Caco-2 (cell line): ENCODE data around the gene CDKN3. TPM values are rescaled to one million over a fixed set of nuclear protein-coding genes. Genes with fewer than 3 reads are reported as not detected.

Experiments used
- BruUV-seq: library from RNA; stranded (reverse); fragments of 400-500 nt; replicated peaks from 2 replicates; lab custom pipeline; 2021; lab: Mats Ljungman, UMichigan
- CTCF ChIA-PET: fragments of 300-600 bp; sonication (Branson Sonifier 250); formaldehyde crosslinking; loops from one replicate; lab custom pipeline; 2022; ENCODE audit warnings: antibody characterized with exemption; lab: Charles Lee
- POLR2A ChIA-PET: fragments of 300-600 bp; sonication (Branson Sonifier 250); formaldehyde crosslinking; loops from one replicate; lab custom pipeline; 2022; ENCODE audit warnings: antibody characterized with exemption; lab: Charles Lee
- DNase-seq, 2 experiments: peaks; one replicate each; pipeline versions ENCODE4 v3.0.0 to v3.0.0-alpha.2; 2020 to 2022
- H3K27me3 ChIP-seq: replicated peaks from 2 replicates; pipeline ENCODE4 v1.6.0; 2011; ENCODE audit warnings: low read length; ENCODE audit not compliant: control insufficient read depth, insufficient read depth
- H3K36me3 ChIP-seq: 2 replicates; pipeline ENCODE4 v1.5.1; 2011; ENCODE audit warnings: low read length; ENCODE audit not compliant: control insufficient read depth, insufficient read depth
- H3K4me1 ChIP-seq: fragments of 250-450 bp; sonication (Bioruptor Pico); 2 replicates; pipeline ENCODE4 v1.5.1; 2020; ENCODE audit warnings: mild to moderate bottlenecking
- H3K4me3 ChIP-seq: 2 replicates; pipeline ENCODE4 v1.5.1; 2011; ENCODE audit warnings: low read depth, mild to moderate bottlenecking, control low read depth, low read length
- H3K9me3 ChIP-seq: fragments of 250-450 bp; sonication (Bioruptor Pico); 2 replicates; pipeline ENCODE4 v1.5.1; 2020; ENCODE audit warnings: mild to moderate bottlenecking, moderate library complexity
- H3K27ac Mint-ChIP-seq: one replicate; pipeline ENCODE4 v1.8.0; 2022; ENCODE audit warnings: mixed read lengths; ENCODE audit not compliant: unreplicated experiment
- H3K27me3 Mint-ChIP-seq: one replicate; pipeline ENCODE4 v1.8.0; 2022; ENCODE audit warnings: mixed read lengths; ENCODE audit not compliant: insufficient read depth, unreplicated experiment
- H3K36me3 Mint-ChIP-seq: one replicate; pipeline ENCODE4 v1.8.0; 2022; ENCODE audit warnings: mild to moderate bottlenecking, mixed read lengths; ENCODE audit not compliant: insufficient read depth, unreplicated experiment
- H3K4me1 Mint-ChIP-seq: one replicate; pipeline ENCODE4 v1.8.0; 2022; ENCODE audit warnings: low read depth, mixed read lengths; ENCODE audit not compliant: unreplicated experiment
- H3K4me3 Mint-ChIP-seq: one replicate; pipeline ENCODE4 v1.8.0; 2022; ENCODE audit warnings: mild to moderate bottlenecking, moderate library complexity, mixed read lengths; ENCODE audit not compliant: unreplicated experiment
- H3K9me3 Mint-ChIP-seq: one replicate; pipeline ENCODE4 v1.8.0; 2022; ENCODE audit warnings: mixed read lengths; ENCODE audit not compliant: unreplicated experiment
- intact Hi-C: fragments of 100-400 bp; cut with micrococcal nuclease; formaldehyde crosslinking; loops from one replicate; pipeline ENCODE4 v1.10.0; 2022; ENCODE audit not compliant: unreplicated experiment
- total RNA-seq: library from RNA; stranded (reverse); gene quantifications from 2 replicates; pipeline ENCODE4 v1.2.3, GENCODE V29; 2022
- TF ChIP-seq, protein P1 (sequence below), 2 experiments: fragments of 200-600 bp in 1 of 2; IDR thresholded peaks; 1 replicate in 1 of 2; 2 replicates in 1 of 2; pipeline versions ENCODE4 v1.5.1 to v1.8.0; 2011 to 2022; ENCODE audit warnings: antibody characterized with exemption in 1 of 2, control low read depth in 1 of 2, inconsistent platforms in 1 of 2, low read depth in 1 of 2, low read length in 1 of 2, mild to moderate bottlenecking in 1 of 2, moderate library complexity in 1 of 2; ENCODE audit not compliant: insufficient read depth in 1 of 2, severe bottlenecking in 1 of 2, unreplicated experiment in 1 of 2

CDKN3 gene
- total RNA-seq, 1 experiment from 2014 or later: 83.0 TPM

DNA sequence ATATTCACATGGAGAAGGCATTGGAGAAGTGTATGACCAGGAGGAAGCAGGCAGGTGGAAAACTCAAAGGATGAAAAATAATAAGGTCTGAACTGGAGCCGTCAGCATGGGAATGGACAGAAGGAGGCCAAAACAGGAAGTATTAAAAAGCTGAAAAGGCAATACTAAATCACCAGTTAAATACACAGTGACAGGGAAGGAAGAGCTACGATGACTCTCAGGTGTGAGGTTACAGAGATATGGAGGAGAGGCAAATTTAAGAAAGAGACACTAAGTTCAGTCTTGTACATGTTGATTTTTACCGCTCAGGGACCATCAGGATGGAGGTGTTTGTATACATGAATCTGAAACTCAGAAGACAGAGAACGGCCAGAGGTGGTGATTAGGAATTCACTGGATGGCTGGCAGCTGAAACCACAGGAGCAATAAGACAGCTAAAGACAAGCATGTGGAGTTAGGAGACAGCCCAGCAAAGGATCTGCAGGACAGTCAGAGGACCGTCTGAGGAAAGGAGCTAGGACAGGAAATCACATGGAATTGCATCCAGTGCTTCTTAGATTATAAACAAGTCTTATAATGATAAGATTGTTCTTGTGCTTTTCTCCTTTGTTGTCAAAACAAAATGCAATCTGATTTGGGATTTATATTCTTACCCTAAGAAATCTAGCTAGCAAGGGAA is 33.9 kb upstream of the CDKN3 start:
- peaks cover 7% of the 10 kb centered on the region for H3K9me3 Mint-ChIP-seq
- H3K4me3 ChIP-seq: no peak overlapping the region
- H3K36me3 ChIP-seq: no peaks in the 10 kb centered on the region
- no TSS peak for BruUV-seq
- intact Hi-C loops: no loop called here
- peaks cover 6% of the 10 kb centered on the region; the same call in 1 of the 2 replicates for H3K4me1 ChIP-seq
- no peak overlapping the region for H3K27ac Mint-ChIP-seq
- TF ChIP-seq, protein P1, sequence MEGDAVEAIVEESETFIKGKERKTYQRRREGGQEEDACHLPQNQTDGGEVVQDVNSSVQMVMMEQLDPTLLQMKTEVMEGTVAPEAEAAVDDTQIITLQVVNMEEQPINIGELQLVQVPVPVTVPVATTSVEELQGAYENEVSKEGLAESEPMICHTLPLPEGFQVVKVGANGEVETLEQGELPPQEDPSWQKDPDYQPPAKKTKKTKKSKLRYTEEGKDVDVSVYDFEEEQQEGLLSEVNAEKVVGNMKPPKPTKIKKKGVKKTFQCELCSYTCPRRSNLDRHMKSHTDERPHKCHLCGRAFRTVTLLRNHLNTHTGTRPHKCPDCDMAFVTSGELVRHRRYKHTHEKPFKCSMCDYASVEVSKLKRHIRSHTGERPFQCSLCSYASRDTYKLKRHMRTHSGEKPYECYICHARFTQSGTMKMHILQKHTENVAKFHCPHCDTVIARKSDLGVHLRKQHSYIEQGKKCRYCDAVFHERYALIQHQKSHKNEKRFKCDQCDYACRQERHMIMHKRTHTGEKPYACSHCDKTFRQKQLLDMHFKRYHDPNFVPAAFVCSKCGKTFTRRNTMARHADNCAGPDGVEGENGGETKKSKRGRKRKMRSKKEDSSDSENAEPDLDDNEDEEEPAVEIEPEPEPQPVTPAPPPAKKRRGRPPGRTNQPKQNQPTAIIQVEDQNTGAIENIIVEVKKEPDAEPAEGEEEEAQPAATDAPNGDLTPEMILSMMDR (IDR thresholded peaks at IDR 0.05; ENCODE audit: insufficient read depth in 1 of 2, low read depth in 1 of 2, low read length in 1 of 2, severe bottlenecking in 1 of 2, unreplicated experiment in 1 of 2): no peak
- no peak overlapping the region for H3K4me3 Mint-ChIP-seq
- no peaks in the 10 kb centered on the region for H3K9me3 ChIP-seq
- ChIA-PET POLR2A (interaction anchor here (0.5 kb wide), 1 partner anchor 1146 kb away, joined by 3 read pairs; no protein-coding TSS in a partner anchor), CTCF (interaction anchor here (0.7 to 1.0 kb wide), 2 partner anchors 12 to 58 kb away, joined by 3 read pairs; no protein-coding TSS in a partner anchor)
- no peaks in the 10 kb centered on the region for H3K27me3 Mint-ChIP-seq
- H3K36me3 Mint-ChIP-seq: no peaks in the 10 kb centered on the region
- DNase-seq: no peak
- H3K4me1 Mint-ChIP-seq: peaks cover 23% of the 10 kb centered on the region
- H3K27me3 ChIP-seq: no peaks in the 10 kb centered on the region

DNA sequence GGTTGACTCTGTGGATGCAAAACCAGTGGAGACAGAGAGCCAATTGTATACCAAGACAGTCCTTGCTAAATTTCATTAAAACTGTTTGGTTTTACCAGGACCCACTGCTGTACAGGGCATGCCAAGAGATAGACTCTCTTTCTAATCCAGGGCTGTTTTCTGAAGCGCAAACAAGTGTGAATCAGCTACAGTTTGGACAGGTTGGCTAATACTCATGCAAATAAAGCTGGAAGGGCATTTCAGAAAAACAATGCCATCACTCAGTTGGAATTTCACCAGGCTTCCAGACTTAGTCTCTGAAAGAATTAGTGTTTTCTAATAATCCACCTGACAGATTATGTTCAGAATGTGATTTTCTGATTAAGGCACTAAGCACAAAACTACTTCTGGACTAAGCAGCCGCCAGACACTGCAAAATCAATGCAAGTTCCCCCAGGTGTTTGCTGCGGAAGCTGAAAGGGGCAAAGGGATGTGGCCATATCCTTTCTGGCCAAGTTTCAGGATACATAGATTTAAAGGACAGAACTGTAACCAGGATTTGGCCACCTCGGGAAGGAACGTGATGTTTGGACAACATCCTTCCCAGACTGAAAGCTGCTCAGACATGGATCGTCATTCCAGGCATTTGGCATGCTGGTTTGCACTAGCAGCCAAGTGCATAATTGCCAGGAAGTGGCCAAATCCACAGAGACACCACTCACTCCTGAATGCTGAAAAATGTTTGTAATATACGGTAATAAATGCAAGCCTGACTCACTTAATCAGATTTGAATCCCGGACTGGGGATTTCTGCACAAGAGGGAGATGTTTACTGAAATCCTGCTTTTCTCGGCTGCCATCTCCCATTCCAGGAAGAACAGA is 32.0 kb upstream of the CDKN3 start:
- no peaks in the 10 kb centered on the region for H3K36me3 Mint-ChIP-seq
- ChIA-PET POLR2A (no interaction called here), CTCF (no interaction called here)
- intact Hi-C loops: no loop called here
- no peak for DNase-seq
- no peak overlapping the region for H3K4me3 Mint-ChIP-seq
- H3K9me3 Mint-ChIP-seq: peaks cover 7% of the 10 kb centered on the region
- no peaks in the 10 kb centered on the region for H3K27me3 ChIP-seq
- no peaks in the 10 kb centered on the region for H3K36me3 ChIP-seq
- H3K4me1 ChIP-seq: peaks cover 17% of the 10 kb centered on the region
- H3K27me3 Mint-ChIP-seq: no peaks in the 10 kb centered on the region
- H3K4me1 Mint-ChIP-seq: peaks cover 23% of the 10 kb centered on the region
- no TSS peak for BruUV-seq
- TF ChIP-seq, protein P1 (IDR thresholded peaks at IDR 0.05; ENCODE audit: insufficient read depth in 1 of 2, low read depth in 1 of 2, low read length in 1 of 2, severe bottlenecking in 1 of 2, unreplicated experiment in 1 of 2): no peak
- no peaks in the 10 kb centered on the region for H3K9me3 ChIP-seq
- H3K4me3 ChIP-seq: no peak overlapping the region
- H3K27ac Mint-ChIP-seq: no peak overlapping the region
